Measurements from ENCODE around the gene FBXO11. TPM values are rescaled to one million over a fixed set of nuclear protein-coding genes. Genes with fewer than 3 reads are reported as not detected.

Gene FBXO11
- polyA plus RNA-seq, 1 of the 3 experiments (the other 2 are of a cell fraction), result 26.6 TPM

DNA sequence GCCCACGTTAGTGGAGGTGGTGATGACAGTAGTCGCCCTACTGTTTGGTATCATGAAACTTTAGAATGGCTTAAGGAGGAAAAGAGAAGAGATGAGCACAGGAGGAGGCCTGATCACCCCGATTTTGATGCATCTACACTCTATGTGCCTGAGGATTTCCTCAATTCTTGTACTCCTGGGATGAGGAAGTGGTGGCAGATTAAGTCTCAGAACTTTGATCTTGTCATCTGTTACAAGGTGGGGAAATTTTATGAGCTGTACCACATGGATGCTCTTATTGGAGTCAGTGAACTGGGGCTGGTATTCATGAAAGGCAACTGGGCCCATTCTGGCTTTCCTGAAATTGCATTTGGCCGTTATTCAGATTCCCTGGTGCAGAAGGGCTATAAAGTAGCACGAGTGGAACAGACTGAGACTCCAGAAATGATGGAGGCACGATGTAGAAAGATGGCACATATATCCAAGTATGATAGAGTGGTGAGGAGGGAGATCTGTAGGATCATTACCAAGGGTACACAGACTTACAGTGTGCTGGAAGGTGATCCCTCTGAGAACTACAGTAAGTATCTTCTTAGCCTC lies 107.2 kb downstream of the FBXO11 start:
- H3K9me3 ChIP-seq, result peaks cover 6% of the 10 kb centered on the region; the same call in 1 of the 2 replicates
- WGBS (ENCODE audit: low lambda C conversion rate), result 98% methylated on average over 6 of the region's 6 CpGs
- peak; percentile 9 for TF ChIP-seq POLR2AphosphoS5 (IDR thresholded peaks at IDR 0.05; ENCODE audit: low read depth, low read length)
- no peak for TF ChIP-seq GABPA (IDR thresholded peaks at IDR 0.05; ENCODE audit: low read depth)
- DNase-seq, result no peak
- POLR2A ChIA-PET, result no interaction called here
- H3K4me3 ChIP-seq (ENCODE audit: low read depth in 2 of 2, low read length in 1 of 2), result no peak overlapping the region
- H3K4me1 ChIP-seq (ENCODE audit: control insufficient read depth in 1 of 2, insufficient read depth in 2 of 2, low read depth in 1 of 2, low read length in 1 of 2), result no peaks in the 10 kb centered on the region
- no peaks in the 10 kb centered on the region for H3K27me3 ChIP-seq (ENCODE audit: insufficient read depth)
- H3F3A ChIP-seq (replicated peaks; ENCODE audit: insufficient read depth), result peaks cover 34% of the 10 kb centered on the region
- H3K4me2 ChIP-seq, result no peak overlapping the region
- no peak overlapping the region for H3K27ac ChIP-seq (ENCODE audit: low read depth in 2 of 2, low read length in 1 of 2)
- CTCF ChIA-PET, result interaction anchor here (1.6 kb wide), 1 partner anchor 9 kb away, joined by 4 read pairs; no protein-coding TSS in a partner anchor
- H3K9ac ChIP-seq, result no peak overlapping the region
- H3K36me3 ChIP-seq (replicated peaks in 1 of 2; ENCODE audit: control insufficient read depth in 1 of 2, insufficient read depth in 2 of 2, low read length in 1 of 2), result peaks cover 78 to 94% of the 10 kb centered on the region in 2 experiments
- peaks cover 95% of the 10 kb centered on the region for H3K79me2 ChIP-seq (ENCODE audit: insufficient read depth)
- H2AFZ ChIP-seq (ENCODE audit: low read depth), result no peak overlapping the region
- peaks cover 53% of the 10 kb centered on the region for H4K20me1 ChIP-seq (ENCODE audit: insufficient read depth)
- H3K9me2 ChIP-seq, result no peaks in the 10 kb centered on the region

DNA sequence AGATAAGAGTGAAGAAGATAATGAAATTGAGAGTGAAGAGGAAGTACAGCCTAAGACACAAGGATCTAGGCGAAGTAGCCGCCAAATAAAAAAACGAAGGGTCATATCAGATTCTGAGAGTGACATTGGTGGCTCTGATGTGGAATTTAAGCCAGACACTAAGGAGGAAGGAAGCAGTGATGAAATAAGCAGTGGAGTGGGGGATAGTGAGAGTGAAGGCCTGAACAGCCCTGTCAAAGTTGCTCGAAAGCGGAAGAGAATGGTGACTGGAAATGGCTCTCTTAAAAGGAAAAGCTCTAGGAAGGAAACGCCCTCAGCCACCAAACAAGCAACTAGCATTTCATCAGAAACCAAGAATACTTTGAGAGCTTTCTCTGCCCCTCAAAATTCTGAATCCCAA lies 107.7 kb downstream of the FBXO11 start:
- H3K36me3 ChIP-seq (replicated peaks in 1 of 2; ENCODE audit: control insufficient read depth in 1 of 2, insufficient read depth in 2 of 2, low read length in 1 of 2), result peaks cover 73 to 90% of the 10 kb centered on the region in 2 experiments
- 95% methylated on average over 6 of the region's 6 CpGs for WGBS (ENCODE audit: low lambda C conversion rate)

More for the DNA sequence above, 107.7 kb downstream of the FBXO11 start:
- Histone ChIP-seq H3F3A (replicated peaks; ENCODE audit: insufficient read depth) (peaks cover 29% of the 10 kb centered on the region), H3K27me3 (ENCODE audit: insufficient read depth) (no peaks in the 10 kb centered on the region), H3K9ac (no peak overlapping the region), H3K4me2 (no peak overlapping the region), H3K9me2 (no peaks in the 10 kb centered on the region), H4K20me1 (ENCODE audit: insufficient read depth) (peaks cover 54% of the 10 kb centered on the region), H3K4me1 (ENCODE audit: control insufficient read depth in 1 of 2, insufficient read depth in 2 of 2, low read depth in 1 of 2, low read length in 1 of 2) (no peaks in the 10 kb centered on the region), H3K27ac (ENCODE audit: low read depth in 2 of 2, low read length in 1 of 2) (no peak overlapping the region), H3K79me2 (ENCODE audit: insufficient read depth) (peaks cover 95% of the 10 kb centered on the region), H2AFZ (ENCODE audit: low read depth) (no peak overlapping the region), H3K4me3 (ENCODE audit: low read depth in 2 of 2, low read length in 1 of 2) (no peak overlapping the region), H3K9me3 (peaks cover 4% of the 10 kb centered on the region; the same call in 1 of the 2 replicates)
- DNase-seq, result no peak
- TF ChIP-seq RXRA (IDR thresholded peaks at IDR 0.05; ENCODE audit: borderline replicate concordance, low read depth) (no peak), ELF1 (IDR thresholded peaks at IDR 0.05) (no peak), MEF2A (IDR thresholded peaks at IDR 0.05; ENCODE audit: borderline replicate concordance, low read depth) (no peak), SIN3A (IDR thresholded peaks at IDR 0.05; ENCODE audit: borderline replicate concordance, low read depth, low read length) (no peak), GATA2 (CRISPR knock-in tag; IDR thresholded peaks at IDR 0.05) (no peak), NRF1 (IDR thresholded peaks at IDR 0.05; ENCODE audit: low read depth, low read length) (no peak), JUND (IDR thresholded peaks at IDR 0.05) (no peak), YY1 (IDR thresholded peaks at IDR 0.05; ENCODE audit: low read depth) (no peak), CHD2 (IDR thresholded peaks at IDR 0.05; ENCODE audit: low read length, partially characterized antibody) (no peak), RCOR1 (IDR thresholded peaks at IDR 0.05; ENCODE audit: low read length) (no peak), FOXM1 (IDR thresholded peaks at IDR 0.05; ENCODE audit: low read depth) (no peak), RAD21 (IDR thresholded peaks at IDR 0.05; ENCODE audit: low read length) (no peak)
- TF ChIP-seq, protein P1, sequence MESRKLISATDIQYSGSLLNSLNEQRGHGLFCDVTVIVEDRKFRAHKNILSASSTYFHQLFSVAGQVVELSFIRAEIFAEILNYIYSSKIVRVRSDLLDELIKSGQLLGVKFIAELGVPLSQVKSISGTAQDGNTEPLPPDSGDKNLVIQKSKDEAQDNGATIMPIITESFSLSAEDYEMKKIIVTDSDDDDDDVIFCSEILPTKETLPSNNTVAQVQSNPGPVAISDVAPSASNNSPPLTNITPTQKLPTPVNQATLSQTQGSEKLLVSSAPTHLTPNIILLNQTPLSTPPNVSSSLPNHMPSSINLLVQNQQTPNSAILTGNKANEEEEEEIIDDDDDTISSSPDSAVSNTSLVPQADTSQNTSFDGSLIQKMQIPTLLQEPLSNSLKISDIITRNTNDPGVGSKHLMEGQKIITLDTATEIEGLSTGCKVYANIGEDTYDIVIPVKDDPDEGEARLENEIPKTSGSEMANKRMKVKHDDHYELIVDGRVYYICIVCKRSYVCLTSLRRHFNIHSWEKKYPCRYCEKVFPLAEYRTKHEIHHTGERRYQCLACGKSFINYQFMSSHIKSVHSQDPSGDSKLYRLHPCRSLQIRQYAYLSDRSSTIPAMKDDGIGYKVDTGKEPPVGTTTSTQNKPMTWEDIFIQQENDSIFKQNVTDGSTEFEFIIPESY (IDR thresholded peaks at IDR 0.05; ENCODE audit: borderline replicate concordance, low read depth), result no peak
- TF ChIP-seq, protein P2, sequence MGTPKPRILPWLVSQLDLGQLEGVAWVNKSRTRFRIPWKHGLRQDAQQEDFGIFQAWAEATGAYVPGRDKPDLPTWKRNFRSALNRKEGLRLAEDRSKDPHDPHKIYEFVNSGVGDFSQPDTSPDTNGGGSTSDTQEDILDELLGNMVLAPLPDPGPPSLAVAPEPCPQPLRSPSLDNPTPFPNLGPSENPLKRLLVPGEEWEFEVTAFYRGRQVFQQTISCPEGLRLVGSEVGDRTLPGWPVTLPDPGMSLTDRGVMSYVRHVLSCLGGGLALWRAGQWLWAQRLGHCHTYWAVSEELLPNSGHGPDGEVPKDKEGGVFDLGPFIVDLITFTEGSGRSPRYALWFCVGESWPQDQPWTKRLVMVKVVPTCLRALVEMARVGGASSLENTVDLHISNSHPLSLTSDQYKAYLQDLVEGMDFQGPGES (IDR thresholded peaks at IDR 0.05; ENCODE audit: low read depth, low read length), result no peak
- TF ChIP-seq, protein P3, sequence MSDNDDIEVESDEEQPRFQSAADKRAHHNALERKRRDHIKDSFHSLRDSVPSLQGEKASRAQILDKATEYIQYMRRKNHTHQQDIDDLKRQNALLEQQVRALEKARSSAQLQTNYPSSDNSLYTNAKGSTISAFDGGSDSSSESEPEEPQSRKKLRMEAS (IDR thresholded peaks at IDR 0.05; ENCODE audit: low read depth), result no peak
- ChIA-PET POLR2A (no interaction called here), CTCF (interaction anchor here (1.6 kb wide), 1 partner anchor 10 kb away, joined by 4 read pairs; no protein-coding TSS in a partner anchor)

Measured in SK-N-SH (cell line).